ENCODE measurements around the gene RAB21.

The RAB21 gene

DNA sequence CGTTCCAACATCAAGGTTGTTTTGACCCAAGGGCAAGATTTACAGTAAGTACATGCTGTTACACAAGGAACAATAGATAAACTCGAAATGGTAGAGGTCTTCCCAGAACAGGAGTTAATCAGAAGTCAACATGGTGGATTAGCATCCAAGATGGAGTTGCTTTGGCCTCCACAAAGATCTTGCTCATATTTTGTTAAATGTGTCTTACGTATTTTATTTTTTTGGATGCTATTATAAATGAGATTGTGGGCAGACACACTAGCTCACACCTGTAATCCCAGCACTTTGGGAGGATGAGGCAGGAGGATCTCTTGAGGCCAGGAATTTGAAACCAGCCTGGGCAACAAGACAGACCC is 22.3 kb upstream of the RAB21 start:
- no peak for DNase-seq (ENCODE audit: low read depth, low spot score)
- TF ChIP-seq, protein P1, sequence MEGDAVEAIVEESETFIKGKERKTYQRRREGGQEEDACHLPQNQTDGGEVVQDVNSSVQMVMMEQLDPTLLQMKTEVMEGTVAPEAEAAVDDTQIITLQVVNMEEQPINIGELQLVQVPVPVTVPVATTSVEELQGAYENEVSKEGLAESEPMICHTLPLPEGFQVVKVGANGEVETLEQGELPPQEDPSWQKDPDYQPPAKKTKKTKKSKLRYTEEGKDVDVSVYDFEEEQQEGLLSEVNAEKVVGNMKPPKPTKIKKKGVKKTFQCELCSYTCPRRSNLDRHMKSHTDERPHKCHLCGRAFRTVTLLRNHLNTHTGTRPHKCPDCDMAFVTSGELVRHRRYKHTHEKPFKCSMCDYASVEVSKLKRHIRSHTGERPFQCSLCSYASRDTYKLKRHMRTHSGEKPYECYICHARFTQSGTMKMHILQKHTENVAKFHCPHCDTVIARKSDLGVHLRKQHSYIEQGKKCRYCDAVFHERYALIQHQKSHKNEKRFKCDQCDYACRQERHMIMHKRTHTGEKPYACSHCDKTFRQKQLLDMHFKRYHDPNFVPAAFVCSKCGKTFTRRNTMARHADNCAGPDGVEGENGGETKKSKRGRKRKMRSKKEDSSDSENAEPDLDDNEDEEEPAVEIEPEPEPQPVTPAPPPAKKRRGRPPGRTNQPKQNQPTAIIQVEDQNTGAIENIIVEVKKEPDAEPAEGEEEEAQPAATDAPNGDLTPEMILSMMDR (IDR thresholded peaks at IDR 0.05; ENCODE audit: low read depth, low read length), result no peak
- H3K4me3 ChIP-seq (ENCODE audit: low read depth, low read length), result no peak overlapping the region
- in situ Hi-C loops (cut with HindIII; ENCODE audit: low sequenced_read_pairs), result no loop called here

DNA sequence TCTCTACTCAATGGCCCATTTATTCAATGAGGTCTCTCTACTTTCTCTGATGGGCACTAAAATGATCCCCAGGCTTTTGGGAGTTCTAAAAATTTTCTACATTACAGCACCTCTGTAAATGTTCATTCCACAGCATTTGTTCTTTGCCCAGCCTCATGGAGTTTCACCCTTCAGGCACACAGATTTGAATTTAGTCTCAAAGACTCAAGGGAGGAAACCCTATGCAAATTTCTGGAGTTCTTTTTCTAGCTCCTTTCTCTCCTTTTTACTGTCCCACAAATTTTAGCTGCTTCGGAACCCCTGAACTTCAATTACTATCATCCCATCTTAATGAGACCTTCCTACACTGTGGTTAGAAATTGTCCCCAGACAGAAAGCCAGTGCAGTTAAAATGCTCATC is 17.5 kb upstream of the RAB21 start:
- TF ChIP-seq, protein P1 (IDR thresholded peaks at IDR 0.05; ENCODE audit: low read depth, low read length), result no peak
- DNase-seq (ENCODE audit: low read depth, low spot score), result no peak
- in situ Hi-C loops (cut with HindIII; ENCODE audit: low sequenced_read_pairs), result no loop called here
- no peak overlapping the region for H3K4me3 ChIP-seq (ENCODE audit: low read depth, low read length)

- DNase-seq (ENCODE audit: low read depth, low spot score), result no peak
- no peak overlapping the region for H3K4me3 ChIP-seq (ENCODE audit: low read depth, low read length)
- TF ChIP-seq, protein P1 (IDR thresholded peaks at IDR 0.05; ENCODE audit: low read depth, low read length), result no peak
- in situ Hi-C loops (cut with HindIII; ENCODE audit: low sequenced_read_pairs), result no loop called here
Measured at GRCh38 chr12:71742998-71743397, 11.7 kb upstream of the RAB21 start.

- no peak overlapping the region for H3K4me3 ChIP-seq (ENCODE audit: low read depth, low read length)
- in situ Hi-C loops (cut with HindIII; ENCODE audit: low sequenced_read_pairs), result no loop called here
- DNase-seq (ENCODE audit: low read depth, low spot score), result no peak
- TF ChIP-seq, protein P1 (IDR thresholded peaks at IDR 0.05; ENCODE audit: low read depth, low read length), result no peak
Measured at GRCh38 chr12:71744522-71745300, 10.0 kb upstream of the RAB21 start.

DNA sequence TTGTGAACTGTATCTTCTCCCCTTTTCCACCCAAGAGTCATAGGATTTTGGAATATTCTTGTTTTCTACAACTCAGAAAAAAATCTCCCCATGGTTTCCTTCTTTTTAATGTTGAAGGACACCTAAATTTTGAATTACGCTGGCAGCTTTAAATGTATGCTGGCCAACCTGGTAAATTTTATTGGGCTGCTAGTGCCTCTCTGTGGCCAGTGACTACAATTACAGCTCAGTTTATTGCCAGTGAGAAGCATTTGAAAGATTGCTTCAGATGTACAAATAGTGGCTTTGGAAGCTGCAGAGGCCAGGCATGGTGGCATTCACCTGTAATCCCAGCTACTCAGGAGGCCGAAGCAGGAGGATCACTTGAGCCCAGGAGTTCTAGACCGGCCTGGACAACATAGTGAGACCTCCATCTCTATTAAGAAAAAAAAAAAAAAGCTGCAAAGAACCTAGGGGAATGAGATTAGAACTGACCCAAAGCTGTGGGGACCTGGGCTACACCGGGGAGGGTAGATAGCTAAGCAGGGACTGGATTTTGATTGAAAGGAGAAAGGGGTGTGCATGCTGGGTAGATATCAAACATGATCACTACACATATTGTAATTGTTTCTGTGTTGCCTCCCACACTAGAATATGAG is 7.6 kb upstream of the RAB21 start:
- in situ Hi-C loops (cut with HindIII; ENCODE audit: low sequenced_read_pairs), result no loop called here
- H3K4me3 ChIP-seq (ENCODE audit: low read depth, low read length), result no peak overlapping the region
- TF ChIP-seq, protein P1 (IDR thresholded peaks at IDR 0.05; ENCODE audit: low read depth, low read length), result peak; percentile 69
- peak; percentile 59 for DNase-seq (ENCODE audit: low read depth, low spot score)

DNA sequence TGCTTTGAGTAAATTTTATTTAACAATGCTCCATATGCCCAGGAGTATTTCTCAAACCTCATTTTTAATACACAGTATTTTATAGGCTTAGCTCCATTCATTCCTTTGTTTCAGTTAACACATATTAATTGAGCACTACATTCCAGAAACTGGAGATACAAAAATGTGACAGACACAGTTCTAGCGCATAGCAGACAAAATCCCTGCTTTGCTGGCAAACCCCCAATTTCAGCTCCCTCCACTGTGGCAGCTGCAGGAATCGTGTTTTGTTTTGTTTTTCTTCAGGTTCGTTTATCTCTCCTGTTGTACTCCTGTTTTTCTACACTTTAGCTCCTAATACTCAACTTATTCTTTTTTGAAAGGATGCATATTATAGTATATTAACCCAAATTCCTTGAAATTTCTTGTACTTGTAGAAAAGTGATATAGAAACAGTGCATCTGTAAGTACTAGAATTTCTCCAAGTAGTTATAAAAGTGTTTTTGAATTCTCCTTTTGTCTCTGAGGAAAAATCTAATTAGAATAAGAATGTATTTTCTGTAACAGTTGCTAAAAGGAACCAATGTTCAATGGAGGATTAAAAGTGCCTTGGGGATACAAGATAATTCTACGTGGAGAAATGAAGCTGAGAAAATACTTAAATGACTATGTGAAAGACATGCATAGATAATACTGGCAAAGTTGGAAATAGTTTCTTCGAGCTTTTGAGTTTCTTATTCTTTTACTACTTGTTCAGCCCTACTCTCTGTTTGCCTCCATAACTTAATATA is 6.4 kb upstream of the RAB21 start:
- DNase-seq (ENCODE audit: low read depth, low spot score), result no peak
- H3K4me3 ChIP-seq (ENCODE audit: low read depth, low read length), result no peak overlapping the region
- in situ Hi-C loops (cut with HindIII; ENCODE audit: low sequenced_read_pairs), result no loop called here
- TF ChIP-seq, protein P1 (IDR thresholded peaks at IDR 0.05; ENCODE audit: low read depth, low read length), result no peak

All from astrocyte of the spinal cord (primary cell).